GM21381 (cell line): ENCODE results near the gene COL9A3.

Experiments
- ATAC-seq: cut with Tn5 transposase; IDR thresholded peaks from one replicate; pipeline ENCODE4 v1.9.1; 2021; ENCODE audit warnings: mild to moderate bottlenecking, moderate library complexity; ENCODE audit not compliant: unreplicated experiment

The COL9A3 gene

DNA sequence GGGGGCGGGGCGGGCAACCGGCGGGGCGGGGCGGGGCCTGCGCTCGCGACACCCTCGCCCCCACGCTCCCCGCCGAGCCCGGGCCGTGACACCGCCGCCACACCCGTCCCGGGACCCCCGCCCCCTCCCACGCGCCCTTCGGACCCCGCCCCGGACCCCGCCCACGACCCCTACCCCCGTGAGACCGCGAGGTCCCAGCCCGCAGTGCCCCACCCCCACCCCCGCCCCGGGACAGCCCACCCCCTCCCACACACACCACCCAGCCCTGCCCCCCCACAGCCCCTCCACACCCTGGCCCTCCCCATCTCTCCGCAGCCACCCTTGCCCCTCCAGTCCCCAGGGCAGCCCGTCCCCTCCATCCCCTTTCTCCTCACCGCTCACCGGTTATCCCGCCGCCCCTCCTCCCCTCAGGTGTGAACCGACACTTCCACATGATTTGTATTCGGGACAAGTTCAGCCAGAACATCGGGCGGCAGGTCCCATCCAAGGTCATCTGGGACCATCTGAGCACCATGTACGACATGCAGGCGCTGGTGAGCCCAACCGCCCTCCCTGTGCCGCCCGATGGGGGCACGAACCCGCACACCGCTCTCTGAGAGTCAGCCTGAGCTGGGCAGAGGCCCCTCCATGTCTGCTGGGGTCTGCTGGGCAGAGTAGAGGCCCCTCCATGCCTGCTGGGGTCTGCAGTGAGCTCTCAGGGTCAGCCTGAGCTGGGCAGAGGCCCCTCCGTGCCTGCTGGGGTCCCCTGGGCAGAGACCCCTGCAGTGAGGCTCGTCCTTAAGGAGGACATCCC lies 20.0 kb upstream of the COL9A3 start:
- ATAC-seq, result no peak

GRCh38 chr20:62797671-62798532 lies 18.9 kb upstream of the COL9A3 start:
- ATAC-seq, result no peak

GRCh38 chr20:62799036-62799435 lies 17.8 kb upstream of the COL9A3 start:
- no peak for ATAC-seq

GRCh38 chr20:62799459-62799858 lies 17.4 kb upstream of the COL9A3 start:
- no peak for ATAC-seq

GRCh38 chr20:62799873-62800272 lies 17.0 kb upstream of the COL9A3 start:
- no peak for ATAC-seq

DNA sequence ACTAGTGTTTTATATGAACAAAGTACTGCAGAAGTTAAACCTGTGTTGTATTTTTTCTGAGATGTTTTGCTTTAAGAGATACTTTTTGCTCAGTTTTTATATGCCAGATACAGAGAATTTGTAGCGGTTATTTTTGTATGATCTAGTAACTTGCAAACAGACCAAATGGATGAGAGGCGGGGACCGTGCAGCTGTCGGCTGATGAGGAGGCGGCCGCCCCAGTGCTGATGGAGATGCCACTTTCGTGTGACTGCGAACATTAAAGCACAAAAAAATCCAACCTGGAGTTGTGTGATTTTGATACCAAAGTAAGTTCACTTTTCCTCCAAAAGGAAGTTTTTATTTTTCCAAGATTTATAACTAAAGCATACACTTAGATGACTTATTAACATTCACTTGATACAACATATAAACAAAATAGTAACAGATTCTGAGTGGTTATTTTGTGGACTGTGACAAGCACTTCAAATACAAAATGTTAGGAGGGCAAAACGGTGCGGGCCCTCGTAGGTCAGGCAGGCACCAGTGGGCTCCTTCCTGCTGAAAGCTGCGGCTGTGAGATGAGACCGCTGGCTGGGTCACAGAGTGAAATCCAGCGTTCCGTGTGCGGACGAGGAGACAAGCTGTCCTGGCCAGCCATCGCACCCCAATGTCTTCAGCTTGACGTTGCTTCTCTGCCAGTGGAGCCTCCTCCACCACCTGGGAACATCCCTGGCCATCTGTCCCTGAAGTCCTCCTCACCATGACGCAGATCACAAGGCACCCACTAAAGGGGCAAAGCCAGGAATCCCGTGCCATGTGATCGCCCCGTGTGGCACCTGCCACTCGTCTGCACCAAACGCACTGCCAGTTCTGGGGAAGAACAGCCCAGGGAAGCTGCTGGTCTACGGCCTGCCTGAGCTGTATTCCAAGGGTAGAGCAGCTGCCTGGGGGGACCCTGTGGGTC lies 16.3 kb upstream of the COL9A3 start:
- ATAC-seq, result no peak

DNA sequence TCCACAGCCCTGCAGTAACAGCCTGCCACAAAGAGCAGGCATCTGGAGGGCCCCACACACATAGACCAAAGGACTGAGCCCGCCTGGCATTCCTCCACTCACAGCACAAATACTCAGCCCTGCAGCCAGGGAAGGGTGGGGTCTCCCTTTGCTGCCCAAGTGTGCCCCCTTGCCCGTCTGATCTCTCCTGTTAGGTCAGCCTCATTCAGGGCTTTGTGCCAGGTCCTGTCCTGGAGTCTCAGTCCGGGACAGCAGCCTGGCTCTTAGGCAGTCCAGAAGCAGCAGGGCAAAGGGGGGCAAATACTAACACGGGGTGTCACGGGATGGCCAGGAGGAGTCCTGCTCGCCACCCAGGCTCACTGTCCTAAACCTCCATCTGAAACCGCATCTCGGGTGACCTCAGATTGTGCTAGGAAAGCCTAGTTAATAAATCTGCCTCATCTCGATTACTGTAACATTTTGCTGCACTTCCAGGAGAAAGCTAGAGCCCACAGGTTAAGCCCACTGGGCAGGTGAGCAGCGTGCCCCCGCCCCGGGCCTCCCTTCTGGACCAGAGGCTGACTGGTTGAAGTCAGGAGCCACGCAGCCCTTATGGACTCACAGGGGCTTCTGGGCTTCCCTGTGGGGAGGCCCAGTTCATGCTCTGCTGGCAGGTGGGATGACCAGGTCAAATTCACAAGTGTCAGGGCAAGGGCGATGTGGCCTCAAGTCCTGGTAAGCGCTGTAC lies 15.4 kb upstream of the COL9A3 start:
- no peak for ATAC-seq

- ATAC-seq, result no peak
Observed at GRCh38 chr20:62802026-62802712, 14.7 kb upstream of the COL9A3 start.

GRCh38 chr20:62804021-62804626 lies 12.7 kb upstream of the COL9A3 start:
- ATAC-seq, result peak; percentile 16

- ATAC-seq, result peak; percentile 65
Observed at GRCh38 chr20:62804627-62805154, 12.2 kb upstream of the COL9A3 start, which contains the start of gene OGFR. OGFR (plus strand) TSS chr20:62804835; CDS start chr20:62804860, 25 bp downstream.

GRCh38 chr20:62805155-62805710 lies 11.6 kb upstream of the COL9A3 start:
- peak; percentile 27 for ATAC-seq

GRCh38 chr20:62805711-62806382 lies 11.0 kb upstream of the COL9A3 start:
- ATAC-seq, result no peak

DNA sequence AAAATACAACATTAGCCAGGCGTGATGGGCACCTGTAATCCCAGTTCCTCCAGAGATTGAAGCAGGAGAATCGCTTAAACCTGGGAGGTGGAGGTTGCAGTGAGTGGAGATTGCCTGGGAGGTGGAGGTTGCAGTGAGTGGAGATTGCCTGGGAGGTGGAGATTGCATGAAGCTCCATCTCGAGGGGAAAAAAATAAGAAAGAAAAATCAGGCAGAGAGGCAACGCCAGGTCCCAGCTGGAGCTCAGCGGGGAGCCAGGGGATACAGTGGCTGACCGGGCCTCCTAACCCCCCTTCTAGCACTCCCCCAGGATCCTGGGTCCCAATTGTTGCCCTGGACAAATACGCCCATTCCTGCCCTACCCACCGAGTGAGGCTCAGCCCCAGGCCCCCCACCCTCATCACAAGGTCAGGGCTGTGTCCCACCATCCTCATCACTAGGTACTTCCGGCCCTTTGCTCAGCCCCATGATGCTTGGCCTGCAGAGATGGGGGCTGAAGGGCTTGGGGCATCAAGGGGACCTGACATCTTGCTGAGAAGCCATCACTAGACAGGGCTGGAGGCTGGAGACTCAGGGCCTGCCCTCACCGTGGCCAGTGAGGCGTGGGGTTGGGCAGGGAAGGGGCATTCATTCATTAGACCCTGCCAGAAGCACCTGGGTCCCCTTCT lies 10.3 kb upstream of the COL9A3 start:
- no peak for ATAC-seq

DNA sequence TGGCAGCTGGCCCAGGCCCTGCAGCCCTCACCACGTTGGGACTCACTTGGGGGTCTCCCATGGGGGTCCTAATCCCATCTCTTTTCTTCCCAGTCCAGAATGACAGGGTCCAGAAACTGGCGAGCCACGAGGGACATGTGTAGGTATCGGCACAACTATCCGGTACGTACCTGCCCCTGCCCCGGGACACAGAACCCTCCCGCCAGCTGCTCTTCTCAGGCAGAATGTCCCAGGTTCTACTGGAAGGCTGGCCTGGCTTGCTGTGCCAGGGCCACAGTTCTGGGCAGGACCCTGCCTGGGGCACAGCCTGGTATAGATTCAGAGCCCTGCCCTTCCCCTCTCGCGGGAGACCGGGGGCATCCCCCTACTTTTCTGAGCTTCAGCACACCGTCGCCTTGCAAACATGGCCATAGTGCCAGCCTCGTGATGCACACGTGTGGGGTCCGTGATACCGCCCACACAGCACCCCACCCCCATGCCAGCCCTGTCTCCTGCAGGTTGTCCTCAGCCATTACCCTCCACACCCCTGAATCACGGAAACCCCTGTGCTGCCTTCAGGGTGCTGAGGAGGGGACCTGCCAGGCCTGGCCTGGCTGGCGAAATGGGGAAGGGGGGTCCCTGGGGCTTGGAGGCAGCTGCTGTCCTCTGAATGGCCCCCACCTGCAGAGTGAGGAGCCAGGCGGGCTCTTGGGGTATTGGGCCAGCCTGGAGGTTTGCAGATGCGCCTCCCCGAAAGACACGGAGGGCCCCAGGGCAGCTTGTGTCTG lies 9.2 kb upstream of the COL9A3 start:
- no peak for ATAC-seq

GRCh38 chr20:62808211-62808865 lies 8.5 kb upstream of the COL9A3 start:
- ATAC-seq, result no peak
